SU-DHL-6 (cell line): Measurements from ENCODE around the gene SNIP1.

Source experiments
- EZH2phosphoT487 ChIP-seq: fragments of 200-600 bp; sonication (generic), shearing (Covaris generic); conservative IDR thresholded peaks from 2 replicates; pipeline ENCODE4 v1.6.1; 2018; ENCODE audit warnings: mild to moderate bottlenecking, antibody characterized with exemption, low read length, moderate library complexity, mixed read lengths
- TF ChIP-seq, protein P1 (sequence below): fragments of 200-600 bp; sonication (generic); IDR thresholded peaks from one replicate; pipeline ENCODE4 v1.5.1; 2017; ENCODE audit warnings: antibody characterized with exemption, mild to moderate bottlenecking, low read length, moderate library complexity; ENCODE audit not compliant: insufficient read depth, poor library complexity, severe bottlenecking

DNA sequence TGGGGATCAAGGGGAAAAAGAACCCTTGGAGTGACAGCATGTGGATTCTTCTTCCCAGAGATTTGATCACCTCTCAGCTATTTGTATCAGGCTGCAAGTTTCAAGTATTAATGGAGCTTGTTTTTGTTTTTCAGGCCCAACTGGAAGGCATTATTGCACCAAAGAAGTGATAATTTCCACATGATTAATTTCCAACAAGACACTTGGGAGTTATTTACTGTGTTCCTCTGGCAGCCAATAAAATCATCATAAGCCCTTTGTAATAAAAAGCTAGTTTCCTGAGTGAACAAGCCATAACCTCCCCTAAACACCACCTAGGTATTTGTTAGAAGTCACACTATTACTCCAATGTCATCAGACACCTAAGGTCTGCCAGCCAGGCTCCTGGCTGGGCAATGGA lies 10.8 kb upstream of the SNIP1 start:
- TF ChIP-seq, protein P1, sequence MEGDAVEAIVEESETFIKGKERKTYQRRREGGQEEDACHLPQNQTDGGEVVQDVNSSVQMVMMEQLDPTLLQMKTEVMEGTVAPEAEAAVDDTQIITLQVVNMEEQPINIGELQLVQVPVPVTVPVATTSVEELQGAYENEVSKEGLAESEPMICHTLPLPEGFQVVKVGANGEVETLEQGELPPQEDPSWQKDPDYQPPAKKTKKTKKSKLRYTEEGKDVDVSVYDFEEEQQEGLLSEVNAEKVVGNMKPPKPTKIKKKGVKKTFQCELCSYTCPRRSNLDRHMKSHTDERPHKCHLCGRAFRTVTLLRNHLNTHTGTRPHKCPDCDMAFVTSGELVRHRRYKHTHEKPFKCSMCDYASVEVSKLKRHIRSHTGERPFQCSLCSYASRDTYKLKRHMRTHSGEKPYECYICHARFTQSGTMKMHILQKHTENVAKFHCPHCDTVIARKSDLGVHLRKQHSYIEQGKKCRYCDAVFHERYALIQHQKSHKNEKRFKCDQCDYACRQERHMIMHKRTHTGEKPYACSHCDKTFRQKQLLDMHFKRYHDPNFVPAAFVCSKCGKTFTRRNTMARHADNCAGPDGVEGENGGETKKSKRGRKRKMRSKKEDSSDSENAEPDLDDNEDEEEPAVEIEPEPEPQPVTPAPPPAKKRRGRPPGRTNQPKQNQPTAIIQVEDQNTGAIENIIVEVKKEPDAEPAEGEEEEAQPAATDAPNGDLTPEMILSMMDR = no peak
- no peak for TF ChIP-seq EZH2phosphoT487
